ENCODE measurements around the gene KCNMA1. TPM values are rescaled to one million over a fixed set of nuclear protein-coding genes. Genes with fewer than 3 reads are reported as not detected.

KCNMA1 gene
- total RNA-seq, 1 experiment from 2014 or later, result 20.7 TPM

GRCh38 chr10:77448226-77448625 is 189.4 kb downstream of the KCNMA1 start:
- H3K27me3 Mint-ChIP-seq (ENCODE audit: insufficient read depth, unreplicated experiment), result no peaks in the 10 kb centered on the region
- H3K27ac Mint-ChIP-seq (ENCODE audit: unreplicated experiment), result no peak overlapping the region
- H3K36me3 ChIP-seq (ENCODE audit: control insufficient read depth, insufficient read depth, low read length), result no peaks in the 10 kb centered on the region
- H3K4me3 Mint-ChIP-seq (ENCODE audit: unreplicated experiment), result no peak overlapping the region
- peaks cover 6% of the 10 kb centered on the region for H3K36me3 Mint-ChIP-seq (ENCODE audit: insufficient read depth, unreplicated experiment)
- no peak overlapping the region for H3K4me3 ChIP-seq (ENCODE audit: low read depth, low read length)
- H3K4me1 Mint-ChIP-seq (ENCODE audit: low read depth, unreplicated experiment), result peaks cover 32% of the 10 kb centered on the region
- POLR2A ChIA-PET, result no interaction called here
- DNase-seq, result no peak
- H3K27me3 ChIP-seq (replicated peaks; ENCODE audit: control insufficient read depth, insufficient read depth, low read length), result no peaks in the 10 kb centered on the region
- BruUV-seq (replicated peaks), result no TSS peak
- no peak for TF ChIP-seq CTCF (IDR thresholded peaks at IDR 0.05; ENCODE audit: insufficient read depth in 1 of 2, low read depth in 1 of 2, low read length in 1 of 2, severe bottlenecking in 1 of 2, unreplicated experiment in 1 of 2)
- 0 out of 2 replicates have a peak, but pooled peaks cover 4% of the 10 kb centered on the region for H3K9me3 ChIP-seq
- CTCF ChIA-PET, result no interaction called here
- intact Hi-C loops (cut with micrococcal nuclease; ENCODE audit: unreplicated experiment), result no loop called here
- no peaks in the 10 kb centered on the region for H3K9me3 Mint-ChIP-seq (ENCODE audit: unreplicated experiment)
- peaks cover 29% of the 10 kb centered on the region for H3K4me1 ChIP-seq

DNA sequence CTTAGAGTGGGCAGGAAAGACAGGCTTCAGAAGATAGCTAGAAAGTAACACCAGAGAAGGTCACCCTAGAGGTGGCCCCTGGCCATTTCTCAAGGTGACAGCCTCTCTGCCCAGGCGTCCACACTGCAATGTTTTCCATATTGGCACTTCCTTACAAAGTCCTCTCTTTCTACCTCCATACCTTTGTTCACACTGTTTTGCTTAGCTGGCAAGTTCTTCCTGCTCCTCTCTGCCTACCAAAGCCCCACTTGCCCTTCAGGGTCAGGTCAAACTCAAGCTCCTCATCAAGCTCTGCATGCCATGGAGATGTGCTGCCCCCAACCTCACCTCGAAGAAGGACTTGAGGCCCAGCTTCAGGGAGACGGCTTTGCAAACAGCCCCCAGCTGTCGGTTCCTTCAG is 190.9 kb downstream of the KCNMA1 start:
- Histone ChIP-seq H3K9me3 (0 out of 2 replicates have a peak, but pooled peaks cover 4% of the 10 kb centered on the region), H3K4me1 (peaks cover 15% of the 10 kb centered on the region), H3K4me3 (ENCODE audit: low read depth, low read length) (no peak overlapping the region), H3K27me3 (replicated peaks; ENCODE audit: control insufficient read depth, insufficient read depth, low read length) (no peaks in the 10 kb centered on the region), H3K36me3 (ENCODE audit: control insufficient read depth, insufficient read depth, low read length) (no peaks in the 10 kb centered on the region)
- intact Hi-C loops (cut with micrococcal nuclease; ENCODE audit: unreplicated experiment), result no loop called here
- no peak for TF ChIP-seq CTCF (IDR thresholded peaks at IDR 0.05; ENCODE audit: insufficient read depth in 1 of 2, low read depth in 1 of 2, low read length in 1 of 2, severe bottlenecking in 1 of 2, unreplicated experiment in 1 of 2)
- Mint-ChIP-seq H3K36me3 (ENCODE audit: insufficient read depth, unreplicated experiment) (peaks cover 6% of the 10 kb centered on the region), H3K9me3 (ENCODE audit: unreplicated experiment) (no peaks in the 10 kb centered on the region), H3K27me3 (ENCODE audit: insufficient read depth, unreplicated experiment) (no peaks in the 10 kb centered on the region), H3K27ac (ENCODE audit: unreplicated experiment) (no peak overlapping the region), H3K4me1 (ENCODE audit: low read depth, unreplicated experiment) (peaks cover 24% of the 10 kb centered on the region), H3K4me3 (ENCODE audit: unreplicated experiment) (no peak overlapping the region)
- no peak for DNase-seq
- POLR2A ChIA-PET, result no interaction called here
- no TSS peak for BruUV-seq (replicated peaks)
- CTCF ChIA-PET, result interaction anchor here (1.0 to 1.4 kb wide), 2 partner anchors 15 to 36 kb away, joined by 4 to 6 read pairs; no protein-coding TSS in a partner anchor

GRCh38 chr10:77445547-77445946 is 192.1 kb downstream of the KCNMA1 start:
- POLR2A ChIA-PET, result no interaction called here
- DNase-seq, result no peak
- H3K9me3 Mint-ChIP-seq (ENCODE audit: unreplicated experiment), result no peaks in the 10 kb centered on the region
- BruUV-seq (replicated peaks), result no TSS peak
- H3K9me3 ChIP-seq, result 0 out of 2 replicates have a peak, but pooled peaks cover 2% of the 10 kb centered on the region
- H3K4me3 ChIP-seq (ENCODE audit: low read depth, low read length), result no peak overlapping the region
- no peaks in the 10 kb centered on the region for H3K27me3 Mint-ChIP-seq (ENCODE audit: insufficient read depth, unreplicated experiment)
- no peak overlapping the region for H3K27ac Mint-ChIP-seq (ENCODE audit: unreplicated experiment)
- peaks cover 3% of the 10 kb centered on the region for H3K4me1 ChIP-seq
- H3K4me3 Mint-ChIP-seq (ENCODE audit: unreplicated experiment), result no peak overlapping the region
- no peaks in the 10 kb centered on the region for H3K36me3 ChIP-seq (ENCODE audit: control insufficient read depth, insufficient read depth, low read length)
- H3K36me3 Mint-ChIP-seq (ENCODE audit: insufficient read depth, unreplicated experiment), result peaks cover 6% of the 10 kb centered on the region
- intact Hi-C loops (cut with micrococcal nuclease; ENCODE audit: unreplicated experiment), result no loop called here
- H3K4me1 Mint-ChIP-seq (ENCODE audit: low read depth, unreplicated experiment), result peaks cover 13% of the 10 kb centered on the region
- H3K27me3 ChIP-seq (replicated peaks; ENCODE audit: control insufficient read depth, insufficient read depth, low read length), result no peaks in the 10 kb centered on the region
- no peak for TF ChIP-seq CTCF (IDR thresholded peaks at IDR 0.05; ENCODE audit: insufficient read depth in 1 of 2, low read depth in 1 of 2, low read length in 1 of 2, severe bottlenecking in 1 of 2, unreplicated experiment in 1 of 2)
- CTCF ChIA-PET, result no interaction called here
